ENCODE measurements around the gene SIAH1.
"Not testable (repeated sequence)": the region's sequence is repeated elsewhere in the genome, so short reads cannot be mapped to it uniquely, and the experiment has no call there.

SIAH1 gene

DNA sequence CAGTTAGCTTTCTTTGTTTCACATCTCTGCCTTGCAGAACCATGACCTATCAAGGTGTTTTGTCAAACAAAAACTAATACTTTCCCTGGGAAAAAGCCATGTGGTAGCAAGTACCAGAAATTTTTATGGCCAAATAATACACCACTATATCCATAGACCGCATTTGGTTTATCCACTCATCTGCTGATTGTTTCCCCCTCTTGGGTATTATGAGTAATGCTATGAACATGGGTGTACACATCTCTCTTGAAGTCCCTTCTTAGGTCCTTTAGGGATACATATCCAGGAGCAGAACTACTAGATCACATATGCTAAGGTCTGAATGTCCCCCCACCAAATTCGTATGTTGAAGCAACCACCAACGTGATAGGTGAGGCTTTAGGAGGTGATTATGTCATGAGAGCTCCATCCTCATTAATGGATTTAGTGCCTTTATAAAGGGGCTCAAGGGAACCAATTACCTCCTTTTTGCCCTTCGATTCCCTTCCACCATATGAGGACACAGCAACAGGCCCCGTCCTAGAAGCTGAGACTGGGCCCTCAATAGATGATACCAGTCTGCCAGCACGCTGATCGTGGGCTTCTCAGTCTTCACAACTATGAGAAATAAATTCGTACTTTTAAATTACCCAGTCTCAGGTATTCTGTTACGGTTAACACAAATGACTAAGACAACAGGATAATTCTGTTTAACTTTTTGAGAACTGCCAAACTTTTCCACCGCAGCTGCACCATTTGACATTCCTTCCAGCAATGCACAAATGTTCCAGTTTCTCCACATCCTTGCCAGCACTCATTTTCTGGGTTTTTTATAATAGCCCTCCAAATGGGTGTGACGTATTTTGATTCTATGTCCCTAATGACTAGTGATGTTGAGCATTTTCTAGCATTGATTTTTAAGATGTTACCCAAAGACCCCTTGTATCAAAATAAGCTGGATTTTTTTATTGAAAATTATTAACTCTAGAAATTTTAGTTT, 30.0 kb downstream of the SIAH1 start:
- ChIA-PET POLR2A (no interaction called here), CTCF (interaction anchor here (0.7 to 4.6 kb wide), 6 partner anchors 11 to 275 kb away, joined by 3 to 29 read pairs (median 3); no protein-coding TSS in a partner anchor)
- Histone ChIP-seq H3K9me3 (ENCODE audit: control insufficient read depth, insufficient read depth, low read depth, low read length) (no peaks in the 10 kb centered on the region), H3K36me3 (ENCODE audit: control insufficient read depth in 2 of 2, insufficient read depth in 1 of 2, low read length in 2 of 2) (peaks cover 0 to 43% of the 10 kb centered on the region in 2 experiments; a peak in 2 of 3 replicates), H3K4me1 (ENCODE audit: control insufficient read depth, insufficient read depth, low read length) (no peaks in the 10 kb centered on the region), H3K4me3 (ENCODE audit: low read depth, low read length) (no peak overlapping the region), H3K27ac (ENCODE audit: extremely low read depth, low read depth, low read length) (no peak overlapping the region)
- no peak for TF ChIP-seq ZNF324 (tag by site-specific recombination; IDR thresholded peaks at IDR 0.05)

DNA sequence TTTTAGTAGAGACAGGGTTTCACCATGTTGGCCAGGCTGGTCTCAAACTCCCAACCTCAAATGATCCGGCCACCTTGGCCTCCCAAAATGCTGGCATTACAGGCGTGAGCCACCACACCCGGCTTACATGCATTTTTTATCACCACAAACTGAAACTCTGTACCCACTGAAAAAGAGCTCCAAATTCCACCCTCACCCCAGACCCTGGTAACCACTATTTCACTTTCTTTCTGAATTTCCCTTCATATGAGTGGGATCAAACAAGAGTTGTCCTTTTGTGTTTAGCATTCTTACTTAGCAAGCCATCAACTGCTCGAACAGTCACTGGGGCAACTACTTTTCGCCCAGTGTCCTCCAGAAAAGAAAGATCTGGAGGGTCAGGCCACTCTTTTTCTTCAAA, 30.8 kb downstream of the SIAH1 start:
- H3K27ac ChIP-seq (ENCODE audit: extremely low read depth, low read depth, low read length); H3K4me1 ChIP-seq (ENCODE audit: control insufficient read depth, insufficient read depth, low read length); H3K9me3 ChIP-seq (ENCODE audit: control insufficient read depth, insufficient read depth, low read depth, low read length); H3K4me3 ChIP-seq (ENCODE audit: low read depth, low read length): not testable (repeated sequence)
- H3K36me3 ChIP-seq (ENCODE audit: control insufficient read depth in 2 of 2, insufficient read depth in 1 of 2, low read length in 2 of 2) = peaks cover 6 to 49% of the 10 kb centered on the region in 2 experiments; a peak in 2 of 3 replicates
- ChIA-PET POLR2A (interaction anchor here (0.7 kb wide), 1 partner anchor 269 kb away, joined by 5 read pairs; no protein-coding TSS in a partner anchor), CTCF (interaction anchor here (0.5 to 4.6 kb wide), 12 partner anchors 9 to 276 kb away, joined by 3 to 29 read pairs (median 3); no protein-coding TSS in a partner anchor)

DNA sequence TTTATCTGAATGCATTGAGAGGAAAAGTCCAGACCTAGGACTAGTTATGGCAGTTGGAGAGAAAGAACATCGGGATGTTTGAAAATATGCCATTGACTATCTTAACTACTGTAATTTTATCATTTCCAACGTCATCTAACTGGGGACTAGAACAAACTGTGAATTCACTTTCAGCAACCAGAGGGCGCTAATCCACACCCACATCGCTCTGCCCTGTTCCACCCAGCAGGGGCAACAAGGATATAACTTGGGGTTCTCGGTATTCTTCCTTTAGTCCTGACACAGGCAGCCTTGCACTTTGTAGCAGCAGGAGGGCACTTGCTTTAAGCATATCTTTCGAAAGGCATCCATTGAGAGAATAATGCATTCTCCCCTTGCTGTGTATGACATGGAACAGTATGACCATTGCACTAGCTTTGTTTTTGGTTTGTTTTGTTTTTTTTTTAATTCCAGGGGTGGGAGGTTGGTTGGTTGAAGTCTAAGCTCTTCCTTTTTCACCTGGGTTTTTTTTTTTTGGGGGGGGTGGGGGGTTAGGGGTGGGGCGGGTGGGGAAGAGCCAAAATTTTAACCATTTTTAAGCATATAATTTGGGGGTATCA, 31.5 kb downstream of the SIAH1 start:
- CTCF ChIA-PET = interaction anchor here (0.5 to 4.6 kb wide), 13 partner anchors 8 to 276 kb away, joined by 3 to 29 read pairs (median 3); no protein-coding TSS in a partner anchor
- POLR2A ChIA-PET = interaction anchor here (0.6 to 0.7 kb wide), 3 partner anchors 148 to 830 kb away, joined by 5 read pairs; no protein-coding TSS in a partner anchor
- H3K9me3 ChIP-seq (ENCODE audit: control insufficient read depth, insufficient read depth, low read depth, low read length) = no peaks in the 10 kb centered on the region
- H3K4me3 ChIP-seq (ENCODE audit: low read depth, low read length) = no peak overlapping the region
- H3K36me3 ChIP-seq (ENCODE audit: control insufficient read depth in 2 of 2, insufficient read depth in 1 of 2, low read length in 2 of 2) = peaks cover 7 to 56% of the 10 kb centered on the region in 2 experiments; a peak in 2 of 3 replicates
- H3K4me1 ChIP-seq (ENCODE audit: control insufficient read depth, insufficient read depth, low read length) = no peaks in the 10 kb centered on the region
- no peak overlapping the region for H3K27ac ChIP-seq (ENCODE audit: extremely low read depth, low read depth, low read length)
- TF ChIP-seq KLF8 (tag by site-specific recombination; IDR thresholded peaks at IDR 0.05) (no peak), ZBTB20 (tag by site-specific recombination; IDR thresholded peaks at IDR 0.05) (no peak), TRIM28 (IDR thresholded peaks at IDR 0.05; ENCODE audit: borderline replicate concordance, low read length) (no peak), ZNF2 (tag by site-specific recombination; IDR thresholded peaks at IDR 0.05) (peak; percentile 52; the same call in 1 of the 2 replicates), ZNF777 (tag by site-specific recombination; IDR thresholded peaks at IDR 0.05; ENCODE audit: borderline replicate concordance) (no peak), ZNF157 (tag by site-specific recombination; IDR thresholded peaks at IDR 0.05) (no peak), ZNF660 (tag by site-specific recombination; IDR thresholded peaks at IDR 0.05) (peak; percentile 80), ZSCAN16 (tag by site-specific recombination; IDR thresholded peaks at IDR 0.05) (no peak), ZIC2 (tag by site-specific recombination; IDR thresholded peaks at IDR 0.05) (peak; percentile 44; the same call in 1 of the 2 replicates), ZNF514 (tag by site-specific recombination; IDR thresholded peaks at IDR 0.05) (no peak), ZBTB21 (tag by site-specific recombination; IDR thresholded peaks at IDR 0.05) (no peak), ZNF530 (tag by site-specific recombination; IDR thresholded peaks at IDR 0.05; ENCODE audit: low read depth) (no peak), ZXDB (tag by site-specific recombination; IDR thresholded peaks at IDR 0.05) (peak; percentile 81)
- TF ChIP-seq, protein P1, sequence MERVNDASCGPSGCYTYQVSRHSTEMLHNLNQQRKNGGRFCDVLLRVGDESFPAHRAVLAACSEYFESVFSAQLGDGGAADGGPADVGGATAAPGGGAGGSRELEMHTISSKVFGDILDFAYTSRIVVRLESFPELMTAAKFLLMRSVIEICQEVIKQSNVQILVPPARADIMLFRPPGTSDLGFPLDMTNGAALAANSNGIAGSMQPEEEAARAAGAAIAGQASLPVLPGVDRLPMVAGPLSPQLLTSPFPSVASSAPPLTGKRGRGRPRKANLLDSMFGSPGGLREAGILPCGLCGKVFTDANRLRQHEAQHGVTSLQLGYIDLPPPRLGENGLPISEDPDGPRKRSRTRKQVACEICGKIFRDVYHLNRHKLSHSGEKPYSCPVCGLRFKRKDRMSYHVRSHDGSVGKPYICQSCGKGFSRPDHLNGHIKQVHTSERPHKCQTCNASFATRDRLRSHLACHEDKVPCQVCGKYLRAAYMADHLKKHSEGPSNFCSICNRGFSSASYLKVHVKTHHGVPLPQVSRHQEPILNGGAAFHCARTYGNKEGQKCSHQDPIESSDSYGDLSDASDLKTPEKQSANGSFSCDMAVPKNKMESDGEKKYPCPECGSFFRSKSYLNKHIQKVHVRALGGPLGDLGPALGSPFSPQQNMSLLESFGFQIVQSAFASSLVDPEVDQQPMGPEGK (tag by site-specific recombination; IDR thresholded peaks at IDR 0.05) = peak; percentile 21; the same call in 1 of the 2 replicates
- TF ChIP-seq, protein P2, sequence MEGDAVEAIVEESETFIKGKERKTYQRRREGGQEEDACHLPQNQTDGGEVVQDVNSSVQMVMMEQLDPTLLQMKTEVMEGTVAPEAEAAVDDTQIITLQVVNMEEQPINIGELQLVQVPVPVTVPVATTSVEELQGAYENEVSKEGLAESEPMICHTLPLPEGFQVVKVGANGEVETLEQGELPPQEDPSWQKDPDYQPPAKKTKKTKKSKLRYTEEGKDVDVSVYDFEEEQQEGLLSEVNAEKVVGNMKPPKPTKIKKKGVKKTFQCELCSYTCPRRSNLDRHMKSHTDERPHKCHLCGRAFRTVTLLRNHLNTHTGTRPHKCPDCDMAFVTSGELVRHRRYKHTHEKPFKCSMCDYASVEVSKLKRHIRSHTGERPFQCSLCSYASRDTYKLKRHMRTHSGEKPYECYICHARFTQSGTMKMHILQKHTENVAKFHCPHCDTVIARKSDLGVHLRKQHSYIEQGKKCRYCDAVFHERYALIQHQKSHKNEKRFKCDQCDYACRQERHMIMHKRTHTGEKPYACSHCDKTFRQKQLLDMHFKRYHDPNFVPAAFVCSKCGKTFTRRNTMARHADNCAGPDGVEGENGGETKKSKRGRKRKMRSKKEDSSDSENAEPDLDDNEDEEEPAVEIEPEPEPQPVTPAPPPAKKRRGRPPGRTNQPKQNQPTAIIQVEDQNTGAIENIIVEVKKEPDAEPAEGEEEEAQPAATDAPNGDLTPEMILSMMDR (tag by site-specific recombination; IDR thresholded peaks at IDR 0.05) = peak; percentile 91
- TF ChIP-seq, protein P3, sequence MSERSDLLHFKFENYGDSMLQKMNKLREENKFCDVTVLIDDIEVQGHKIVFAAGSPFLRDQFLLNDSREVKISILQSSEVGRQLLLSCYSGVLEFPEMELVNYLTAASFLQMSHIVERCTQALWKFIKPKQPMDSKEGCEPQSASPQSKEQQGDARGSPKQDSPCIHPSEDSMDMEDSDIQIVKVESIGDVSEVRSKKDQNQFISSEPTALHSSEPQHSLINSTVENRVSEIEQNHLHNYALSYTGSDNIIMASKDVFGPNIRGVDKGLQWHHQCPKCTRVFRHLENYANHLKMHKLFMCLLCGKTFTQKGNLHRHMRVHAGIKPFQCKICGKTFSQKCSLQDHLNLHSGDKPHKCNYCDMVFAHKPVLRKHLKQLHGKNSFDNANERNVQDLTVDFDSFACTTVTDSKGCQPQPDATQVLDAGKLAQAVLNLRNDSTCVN (tag by site-specific recombination; optimal IDR thresholded peaks at IDR 0.05) = no peak
- TF ChIP-seq, protein P4, sequence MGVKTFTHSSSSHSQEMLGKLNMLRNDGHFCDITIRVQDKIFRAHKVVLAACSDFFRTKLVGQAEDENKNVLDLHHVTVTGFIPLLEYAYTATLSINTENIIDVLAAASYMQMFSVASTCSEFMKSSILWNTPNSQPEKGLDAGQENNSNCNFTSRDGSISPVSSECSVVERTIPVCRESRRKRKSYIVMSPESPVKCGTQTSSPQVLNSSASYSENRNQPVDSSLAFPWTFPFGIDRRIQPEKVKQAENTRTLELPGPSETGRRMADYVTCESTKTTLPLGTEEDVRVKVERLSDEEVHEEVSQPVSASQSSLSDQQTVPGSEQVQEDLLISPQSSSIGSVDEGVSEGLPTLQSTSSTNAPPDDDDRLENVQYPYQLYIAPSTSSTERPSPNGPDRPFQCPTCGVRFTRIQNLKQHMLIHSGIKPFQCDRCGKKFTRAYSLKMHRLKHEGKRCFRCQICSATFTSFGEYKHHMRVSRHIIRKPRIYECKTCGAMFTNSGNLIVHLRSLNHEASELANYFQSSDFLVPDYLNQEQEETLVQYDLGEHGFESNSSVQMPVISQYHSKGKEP (tag by site-specific recombination; IDR thresholded peaks at IDR 0.05) = 0 out of 2 replicates have a peak, but pooled peaks have one; percentile 12
